Measurements from ENCODE around the gene MAP4K4. TPM values are rescaled to one million over a fixed set of nuclear protein-coding genes. Genes with fewer than 3 reads are reported as not detected.

Gene MAP4K4
- total RNA-seq, 1 donor from 2014 or later: 175 TPM

- DNase-seq (ENCODE audit: low spot score in 2 of 2, unreplicated experiment in 2 of 2): no peak
- no peak for TF ChIP-seq CTCF (IDR thresholded peaks at IDR 0.05; ENCODE audit: unreplicated experiment)
- Mint-ChIP-seq H3K4me1 (peaks cover 40% of the 10 kb centered on the region), H3K27ac (peak overlapping the region; percentile 57), H3K27me3 (ENCODE audit: low read depth) (no peaks in the 10 kb centered on the region), H3K4me3 (no peak overlapping the region), H3K36me3 (peaks cover 8% of the 10 kb centered on the region), H3K9me3 (no peaks in the 10 kb centered on the region)
Measured at GRCh38 chr2:101788565-101788964, 91.1 kb downstream of the MAP4K4 start.

- H3K4me1 Mint-ChIP-seq: peaks cover 46% of the 10 kb centered on the region
- H3K27ac Mint-ChIP-seq: no peak overlapping the region
- no peak for DNase-seq (ENCODE audit: low spot score in 2 of 2, unreplicated experiment in 2 of 2)
Measured at GRCh38 chr2:101788995-101789970, 91.8 kb downstream of the MAP4K4 start.

DNA sequence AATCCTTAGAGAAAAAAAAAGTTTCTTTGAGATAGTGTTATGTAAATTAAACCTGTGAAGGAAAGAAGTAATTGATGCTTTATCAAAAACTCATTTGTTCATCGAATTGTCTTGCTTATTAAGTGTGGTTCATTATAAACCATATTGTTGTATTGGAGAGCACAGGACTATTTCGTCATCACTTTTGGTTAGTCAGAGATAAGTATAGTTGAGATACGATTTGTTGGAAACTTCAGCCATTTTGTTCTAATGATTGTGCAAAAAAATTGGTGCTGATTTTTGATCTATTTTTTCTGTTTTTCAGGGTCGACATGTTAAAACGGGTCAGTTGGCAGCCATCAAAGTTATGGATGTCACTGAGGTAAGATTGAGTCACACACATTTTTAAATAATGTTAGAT lies 92.9 kb downstream of the MAP4K4 start:
- no peak overlapping the region for H3K4me3 Mint-ChIP-seq
- H3K27me3 Mint-ChIP-seq (ENCODE audit: low read depth): no peaks in the 10 kb centered on the region
- H3K9me3 Mint-ChIP-seq: no peaks in the 10 kb centered on the region
- DNase-seq (ENCODE audit: low spot score in 2 of 2, unreplicated experiment in 2 of 2): no peak
- TF ChIP-seq CTCF (IDR thresholded peaks at IDR 0.05; ENCODE audit: unreplicated experiment): no peak
- H3K27ac Mint-ChIP-seq: peak overlapping the region; percentile 82
- H3K4me1 Mint-ChIP-seq: peaks cover 55% of the 10 kb centered on the region
- peaks cover 8% of the 10 kb centered on the region for H3K36me3 Mint-ChIP-seq

More at GRCh38 chr2:101788995-101789970, 91.8 kb downstream of the MAP4K4 start:
- Mint-ChIP-seq H3K9me3 (no peaks in the 10 kb centered on the region), H3K36me3 (peaks cover 8% of the 10 kb centered on the region), H3K4me3 (no peak overlapping the region), H3K27me3 (ENCODE audit: low read depth) (no peaks in the 10 kb centered on the region)
- TF ChIP-seq CTCF (IDR thresholded peaks at IDR 0.05; ENCODE audit: unreplicated experiment): no peak

GRCh38 chr2:101790857-101791256 lies 93.3 kb downstream of the MAP4K4 start:
- DNase-seq (ENCODE audit: low spot score in 2 of 2, unreplicated experiment in 2 of 2): no peak

GRCh38 chr2:101792208-101792607 lies 94.7 kb downstream of the MAP4K4 start:
- Mint-ChIP-seq H3K36me3 (peaks cover 8% of the 10 kb centered on the region), H3K27ac (no peak overlapping the region), H3K9me3 (no peaks in the 10 kb centered on the region), H3K27me3 (ENCODE audit: low read depth) (no peaks in the 10 kb centered on the region), H3K4me1 (peaks cover 61% of the 10 kb centered on the region), H3K4me3 (no peak overlapping the region)
- no peak for TF ChIP-seq CTCF (IDR thresholded peaks at IDR 0.05; ENCODE audit: unreplicated experiment)
- DNase-seq (ENCODE audit: low spot score in 2 of 2, unreplicated experiment in 2 of 2): no peak

More at GRCh38 chr2:101790857-101791256, 93.3 kb downstream of the MAP4K4 start:
- Mint-ChIP-seq H3K27ac (peak overlapping the region; percentile 82), H3K36me3 (peaks cover 8% of the 10 kb centered on the region), H3K4me1 (peaks cover 55% of the 10 kb centered on the region), H3K9me3 (no peaks in the 10 kb centered on the region), H3K4me3 (no peak overlapping the region), H3K27me3 (ENCODE audit: low read depth) (no peaks in the 10 kb centered on the region)
- TF ChIP-seq CTCF (IDR thresholded peaks at IDR 0.05; ENCODE audit: unreplicated experiment): no peak

All from mesothelial cell of epicardium (in vitro differentiated cells).